DMS 273 (cell line): ENCODE measurements around the gene GSK3A.
A peak's percentile ranks its signal among the peaks of the same experiment; 100 is the strongest.

Experiments used
- DNase-seq: peaks from one replicate; lab custom pipeline; 2025; ENCODE audit not compliant: unreplicated experiment; lab: John Stamatoyannopoulos, UW

Gene GSK3A

DNA sequence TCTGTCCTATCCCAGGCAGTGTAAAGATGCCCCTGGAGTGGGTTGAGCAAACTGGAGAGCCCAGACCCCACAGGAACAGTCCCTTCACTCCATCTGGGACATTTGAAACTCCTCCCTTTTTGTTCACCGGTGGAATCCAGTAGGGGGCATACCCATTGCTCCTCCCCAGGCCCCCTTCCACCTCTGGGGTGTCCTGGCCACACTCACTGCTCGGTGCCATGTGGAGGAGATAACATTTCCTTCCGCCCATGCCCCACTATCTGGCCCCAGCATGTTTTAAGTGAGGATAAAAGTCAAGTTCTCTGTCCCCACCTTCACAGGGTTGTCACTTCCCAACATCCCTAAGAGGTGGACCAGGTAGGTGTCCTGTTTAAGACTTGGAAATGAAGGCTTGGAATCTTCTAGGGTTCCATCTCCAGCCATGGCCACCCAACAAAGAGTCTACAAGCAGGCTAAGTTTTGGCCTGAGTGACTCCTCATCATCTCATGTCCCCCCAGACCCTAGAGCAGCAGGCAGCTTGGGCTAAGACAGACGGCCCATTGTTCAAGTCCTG lies 13.0 kb downstream of the GSK3A start:
- DNase-seq = no peak

GRCh38 chr19:42228641-42229040 lies 13.8 kb downstream of the GSK3A start:
- no peak for DNase-seq

DNA sequence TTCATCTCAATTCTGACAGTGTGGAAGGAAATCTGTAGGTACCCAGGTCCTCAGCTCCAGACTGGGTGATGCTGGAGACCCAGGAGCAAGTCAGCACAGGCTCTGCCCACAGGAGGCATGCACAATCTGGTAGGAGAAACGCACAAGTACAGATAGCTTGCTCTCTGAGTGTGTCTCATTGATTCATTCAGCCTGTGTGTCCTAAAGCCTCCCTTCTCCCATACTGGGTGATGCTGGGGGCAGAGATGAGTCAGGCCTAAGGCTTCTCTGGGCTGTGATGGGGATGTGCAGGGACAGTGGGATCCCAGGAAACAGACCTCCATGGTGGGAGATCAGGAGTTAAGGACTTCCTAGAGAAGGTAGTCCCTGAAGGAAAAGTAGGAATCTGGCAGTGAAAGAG lies 15.5 kb downstream of the GSK3A start:
- no peak for DNase-seq

DNA sequence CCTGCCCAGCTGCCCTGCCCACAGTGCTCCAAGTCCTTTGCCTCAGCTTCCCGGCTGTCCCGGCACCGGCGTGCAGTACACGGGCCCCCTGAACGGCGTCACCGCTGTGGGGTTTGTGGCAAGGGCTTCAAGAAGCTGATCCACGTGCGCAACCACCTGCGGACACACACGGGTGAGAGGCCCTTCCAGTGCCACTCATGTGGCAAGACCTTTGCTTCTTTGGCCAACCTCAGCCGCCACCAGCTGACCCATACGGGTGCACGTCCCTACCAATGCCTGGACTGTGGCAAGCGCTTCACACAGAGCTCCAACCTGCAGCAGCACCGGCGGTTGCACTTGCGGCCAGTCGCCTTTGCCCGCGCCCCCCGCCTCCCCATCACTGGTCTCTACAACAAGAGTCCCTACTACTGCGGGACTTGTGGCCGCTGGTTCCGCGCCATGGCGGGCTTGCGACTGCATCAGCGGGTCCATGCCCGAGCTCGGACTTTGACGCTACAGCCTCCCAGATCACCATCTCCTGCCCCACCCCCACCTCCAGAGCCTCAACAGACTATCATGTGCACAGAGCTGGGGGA lies 16.6 kb downstream of the GSK3A start:
- DNase-seq = no peak

DNA sequence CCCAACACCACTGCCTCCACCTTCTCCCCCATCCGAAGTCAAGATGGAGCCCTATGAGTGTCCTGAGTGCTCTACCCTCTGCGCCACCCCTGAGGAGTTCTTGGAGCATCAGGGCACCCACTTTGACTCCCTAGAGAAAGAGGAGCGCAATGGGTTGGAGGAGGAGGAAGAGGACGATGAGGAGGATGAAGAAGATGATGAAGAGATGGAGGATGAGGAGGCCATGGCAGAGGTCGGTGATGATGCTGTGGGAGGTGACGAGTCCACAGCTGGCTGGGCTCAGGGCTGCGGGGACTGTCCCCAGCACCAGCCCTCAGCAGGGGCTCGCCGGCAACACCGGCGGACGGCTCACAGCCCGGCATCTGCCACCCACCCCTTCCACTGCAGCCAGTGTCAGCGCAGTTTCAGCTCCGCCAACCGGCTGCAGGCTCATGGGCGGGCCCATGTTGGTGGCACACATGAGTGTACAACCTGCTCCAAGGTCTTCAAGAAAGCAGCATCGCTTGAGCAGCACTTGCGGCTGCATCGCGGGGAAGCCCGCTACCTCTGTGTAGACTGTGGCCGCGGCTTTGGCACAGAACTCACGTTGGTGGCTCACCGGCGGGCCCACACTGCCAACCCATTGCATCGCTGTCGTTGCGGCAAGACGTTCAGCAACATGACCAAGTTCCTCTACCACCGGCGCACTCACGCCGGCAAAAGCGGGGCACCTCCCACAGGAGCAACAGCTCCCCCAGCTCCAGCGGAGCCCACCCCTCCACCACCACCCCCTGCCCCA lies 17.3 kb downstream of the GSK3A start:
- DNase-seq = no peak

- DNase-seq = no peak
Observed at GRCh38 chr19:42220751-42221097, 21.7 kb downstream of the GSK3A start.

GRCh38 chr19:42219812-42220750 lies 22.3 kb downstream of the GSK3A start, which contains the start of gene ZNF526:
ZNF526 (plus strand) TSS chr19:42220312; CDS start chr19:42224404, 4,092 bp downstream.
- peak; percentile 99 for DNase-seq

- peak; percentile 97 for DNase-seq
Observed at GRCh38 chr19:42217520-42218437, 24.6 kb downstream of the GSK3A start, which contains the start of gene DEDD2. DEDD2 (minus strand) TSS chr19:42217677; CDS start chr19:42217007, 670 bp downstream.

DNA sequence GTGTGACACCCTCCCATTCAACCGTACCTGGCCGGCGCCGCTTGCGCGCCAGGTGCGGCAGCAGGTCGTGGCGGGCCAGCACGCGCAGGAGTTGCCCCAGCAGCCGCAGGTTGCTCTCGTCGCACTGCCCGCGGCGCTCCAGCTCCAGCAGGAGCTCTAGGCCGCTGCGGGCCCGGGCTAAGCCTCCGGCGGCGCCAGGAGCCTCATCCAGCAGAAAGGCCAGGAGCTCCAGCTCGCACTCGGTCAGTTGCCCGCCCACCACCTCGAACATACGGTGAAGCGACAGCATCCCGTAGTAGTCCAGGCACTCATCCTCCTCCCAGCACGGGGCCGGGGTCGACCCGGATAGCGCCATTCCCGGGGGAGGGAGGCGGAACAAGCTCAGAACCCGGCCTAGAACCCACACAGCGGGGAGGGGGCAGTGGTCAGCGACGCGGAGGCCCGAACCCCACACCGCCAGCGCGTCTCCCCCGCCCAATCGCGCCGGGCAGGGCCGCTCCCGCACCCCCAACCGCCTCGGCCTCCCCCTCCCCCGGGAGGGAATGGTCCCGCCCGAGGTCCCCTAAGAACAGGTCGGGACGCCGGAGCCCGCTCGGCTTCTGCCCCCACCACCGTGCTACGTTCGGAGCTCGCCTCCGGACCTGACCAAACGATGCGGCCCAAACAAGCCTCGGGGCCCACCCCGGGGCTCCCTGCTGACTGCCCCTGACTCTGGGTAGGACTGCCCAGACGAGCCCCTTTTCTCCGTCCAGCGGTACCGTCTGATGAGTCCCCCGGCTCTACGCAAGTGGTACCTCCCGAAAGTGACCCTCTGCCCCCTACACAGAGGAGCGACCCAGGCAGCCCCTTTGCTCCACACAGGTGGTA lies 25.5 kb downstream of the GSK3A start:
- peak; percentile 72 for DNase-seq

GRCh38 chr19:42214810-42215485 lies 27.5 kb downstream of the GSK3A start:
- no peak for DNase-seq

DNA sequence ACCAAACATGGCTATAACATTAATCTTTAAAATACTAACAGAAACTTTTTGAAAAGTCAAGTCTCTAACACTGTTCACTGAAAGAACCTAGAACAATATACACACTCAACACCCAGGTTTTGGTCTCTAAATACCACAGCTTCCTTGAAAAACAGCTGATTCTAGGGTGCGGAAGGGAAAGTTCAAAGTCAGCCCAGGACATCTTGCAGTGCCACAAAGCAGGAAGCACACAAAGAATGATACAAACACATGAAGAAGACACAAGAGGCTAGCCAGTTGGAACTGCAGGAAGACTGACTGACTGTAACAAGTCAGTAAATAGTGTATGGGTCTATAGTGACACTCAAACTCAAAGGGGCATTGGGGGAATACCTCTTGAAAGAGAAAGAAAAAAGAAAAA lies 29.5 kb downstream of the GSK3A start:
- DNase-seq = no peak

DNA sequence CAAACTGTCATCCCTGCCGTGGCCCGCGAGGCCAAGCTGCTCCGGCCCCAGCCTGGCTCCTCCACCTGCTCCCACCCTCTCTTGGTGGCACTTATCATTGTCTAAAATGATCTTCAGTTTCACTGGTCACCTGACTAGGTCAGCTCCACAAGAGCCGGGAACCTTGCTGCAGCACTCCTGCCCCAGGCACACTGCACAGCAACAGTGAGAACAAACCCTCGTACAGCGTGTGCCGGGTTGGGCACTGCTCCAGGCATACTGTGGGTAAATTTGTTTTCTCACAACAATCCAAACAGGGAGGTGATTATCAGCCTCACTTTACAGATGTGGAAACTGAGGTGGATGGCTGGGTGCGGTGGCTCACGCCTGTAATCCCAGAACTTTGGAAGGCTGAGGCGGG lies 33.8 kb downstream of the GSK3A start:
- DNase-seq = no peak

- no peak for DNase-seq
Observed at GRCh38 chr19:42207767-42208271, 34.6 kb downstream of the GSK3A start.

DNA sequence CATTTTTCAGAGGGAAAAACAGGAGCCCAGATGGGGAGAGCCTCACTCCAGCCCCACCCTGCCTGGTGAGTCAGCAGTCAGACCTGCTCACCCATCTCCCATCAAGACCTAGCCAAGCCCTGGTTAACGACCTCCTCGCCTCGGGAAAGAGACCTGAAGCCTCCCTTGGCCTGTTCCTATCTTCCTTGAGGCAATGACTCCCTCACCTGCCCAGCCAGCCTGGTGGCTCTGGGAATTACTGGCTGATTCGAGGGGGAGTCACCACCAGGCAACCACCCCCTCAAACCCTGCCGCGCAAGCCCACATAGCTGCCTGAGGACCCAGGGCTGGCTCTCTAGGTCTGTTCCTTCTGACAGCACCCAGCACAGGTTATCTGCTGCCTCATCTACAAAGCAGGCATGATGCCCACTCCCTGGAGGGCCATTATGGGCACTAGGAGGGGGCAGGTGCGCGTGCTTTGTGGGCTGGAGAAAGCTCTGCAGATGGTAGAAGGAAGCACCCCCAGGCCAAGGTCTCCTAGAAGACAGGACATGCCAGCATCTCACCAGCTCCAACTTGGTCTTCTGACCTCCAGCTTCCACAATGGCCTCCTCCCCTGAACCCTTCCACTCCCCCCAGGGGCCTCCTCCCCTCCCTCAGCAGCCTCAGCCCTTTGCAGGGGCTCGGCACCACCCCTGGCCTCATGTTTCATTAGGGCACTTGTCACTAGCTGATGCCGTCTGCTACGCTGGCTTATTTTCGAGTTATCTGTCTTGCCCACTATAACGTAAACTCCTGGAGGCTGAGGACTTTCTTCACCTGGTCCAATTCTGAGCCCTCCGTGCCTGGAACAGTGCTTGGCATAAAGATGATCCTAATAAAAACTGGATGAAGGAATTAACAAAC lies 35.3 kb downstream of the GSK3A start:
- no peak for DNase-seq

DNA sequence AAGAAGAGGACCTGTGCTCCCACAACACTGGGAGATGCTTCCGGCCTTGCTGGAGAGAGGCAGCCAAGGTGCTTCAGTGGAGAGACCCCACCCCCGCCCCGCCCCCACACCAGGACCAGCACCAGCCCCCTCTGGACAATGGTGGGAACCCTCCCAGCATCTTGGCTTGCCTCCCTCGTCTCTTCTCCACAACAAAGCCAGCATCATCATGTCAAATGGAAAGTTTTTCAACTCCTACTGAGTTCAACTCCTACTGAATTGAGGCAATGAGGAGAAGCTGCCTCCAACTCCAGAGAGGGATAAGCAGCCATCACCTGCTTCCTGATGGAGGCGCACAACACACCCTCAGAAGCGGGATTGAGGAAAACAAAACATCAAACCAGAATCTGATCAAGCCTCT lies 37.7 kb downstream of the GSK3A start:
- DNase-seq = no peak

GRCh38 chr19:42203700-42204099 lies 38.7 kb downstream of the GSK3A start:
- no peak for DNase-seq

- DNase-seq = no peak
Observed at GRCh38 chr19:42202290-42202880, 40.0 kb downstream of the GSK3A start.
